Ectodermal cell (in vitro differentiated cells): ENCODE measurements around the gene OTX1.

ENCODE experiments used
- H3K27ac ChIP-seq: 2 replicates; pipeline ENCODE4 v1.7.0; 2013; ENCODE audit warnings: mild to moderate bottlenecking, low read depth, low read length; ENCODE audit not compliant: insufficient read depth, poor library complexity, severe bottlenecking
- H3K27me3 ChIP-seq: 2 replicates; pipeline ENCODE4 v1.7.0; 2013; ENCODE audit warnings: mild to moderate bottlenecking, low read length; ENCODE audit not compliant: insufficient read depth, control insufficient read depth, poor library complexity, severe bottlenecking
- H3K36me3 ChIP-seq: one replicate; pipeline ENCODE4 v1.7.0; 2013; ENCODE audit warnings: low read length; ENCODE audit not compliant: control insufficient read depth, insufficient read depth
- H3K4me1 ChIP-seq: one replicate; pipeline ENCODE4 v1.7.0; 2013; ENCODE audit warnings: low read length; ENCODE audit not compliant: control insufficient read depth, insufficient read depth
- H3K4me3 ChIP-seq: 2 replicates; pipeline ENCODE4 v1.7.0; 2013; ENCODE audit warnings: low read depth, low read length, control low read depth; ENCODE audit not compliant: insufficient read depth
- H3K9me3 ChIP-seq: 2 replicates; pipeline ENCODE4 v1.7.0; 2013; ENCODE audit warnings: mild to moderate bottlenecking, low read length, moderate library complexity; ENCODE audit not compliant: control insufficient read depth
- WGBS, 2 experiments: methylation state at CpG; one replicate each; pipeline ENCODE4 v1.1.7; 2013; ENCODE audit warnings: missing lambda C conversion rate in 2 of 2; 5-methylcytosine and 5-hydroxymethylcytosine counted together

OTX1 gene

GRCh38 chr2:63101954-63102353 lies 51.3 kb downstream of the OTX1 start:
- 84 to 88% methylated on average over 2 of the region's 2 CpGs for WGBS, 2 experiments
- Histone ChIP-seq H3K4me3 (no peak overlapping the region), H3K9me3 (no peaks in the 10 kb centered on the region), H3K27me3 (no peaks in the 10 kb centered on the region), H3K36me3 (no peaks in the 10 kb centered on the region), H3K27ac (no peak overlapping the region), H3K4me1 (no peaks in the 10 kb centered on the region)

- H3K9me3 ChIP-seq = no peaks in the 10 kb centered on the region
- no peaks in the 10 kb centered on the region for H3K27me3 ChIP-seq
- no peaks in the 10 kb centered on the region for H3K36me3 ChIP-seq
- H3K27ac ChIP-seq = no peak overlapping the region
- H3K4me1 ChIP-seq = no peaks in the 10 kb centered on the region
- no peak overlapping the region for H3K4me3 ChIP-seq
- 100% methylated on average over 1 of the region's 1 CpG for WGBS, 2 experiments
Observed at GRCh38 chr2:63104482-63104881, 53.9 kb downstream of the OTX1 start.
